Amniotic stem cell (primary cell): ENCODE data around the gene ANXA1.

Source experiments
- DNase-seq: peaks from one replicate; lab custom pipeline; 2025; lab: John Stamatoyannopoulos, UW

The ANXA1 gene

DNA sequence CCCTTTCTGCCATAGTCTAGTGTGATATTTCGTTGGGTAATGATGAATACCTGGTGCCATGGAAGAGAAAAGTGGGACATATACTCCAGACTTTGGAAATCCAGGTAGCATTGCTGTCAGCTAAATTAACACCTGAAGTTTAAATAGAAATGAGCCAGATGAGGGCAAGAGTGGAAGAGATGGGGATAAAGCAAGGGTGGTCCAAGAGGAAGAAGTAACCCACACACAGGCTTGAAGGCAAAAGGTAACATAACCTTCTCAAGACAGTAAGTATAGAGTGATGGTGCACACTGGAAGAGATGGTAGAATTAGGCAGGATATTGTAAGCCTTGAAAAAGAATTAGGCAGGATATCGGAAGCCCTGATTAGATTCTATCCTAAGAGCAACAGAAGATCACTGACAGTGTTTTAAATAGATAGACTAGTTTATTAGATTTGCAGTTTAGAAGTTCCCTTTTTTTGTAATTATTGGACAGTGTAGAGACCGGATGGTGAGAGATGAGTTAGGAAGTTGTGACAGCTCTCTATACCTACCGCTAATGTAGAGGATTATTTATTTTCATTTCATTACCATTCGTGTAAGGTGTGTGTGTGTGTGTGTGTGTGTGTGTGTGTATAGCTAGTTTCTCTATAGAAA lies 16.8 kb downstream of the ANXA1 start:
- no peak for DNase-seq

- DNase-seq: no peak
These were observed 18.7 kb downstream of the ANXA1 start for GRCh38 chr9:73170185-73170957.

- DNase-seq: no peak
These were observed 21.2 kb downstream of the ANXA1 start for GRCh38 chr9:73172901-73173215.

DNA sequence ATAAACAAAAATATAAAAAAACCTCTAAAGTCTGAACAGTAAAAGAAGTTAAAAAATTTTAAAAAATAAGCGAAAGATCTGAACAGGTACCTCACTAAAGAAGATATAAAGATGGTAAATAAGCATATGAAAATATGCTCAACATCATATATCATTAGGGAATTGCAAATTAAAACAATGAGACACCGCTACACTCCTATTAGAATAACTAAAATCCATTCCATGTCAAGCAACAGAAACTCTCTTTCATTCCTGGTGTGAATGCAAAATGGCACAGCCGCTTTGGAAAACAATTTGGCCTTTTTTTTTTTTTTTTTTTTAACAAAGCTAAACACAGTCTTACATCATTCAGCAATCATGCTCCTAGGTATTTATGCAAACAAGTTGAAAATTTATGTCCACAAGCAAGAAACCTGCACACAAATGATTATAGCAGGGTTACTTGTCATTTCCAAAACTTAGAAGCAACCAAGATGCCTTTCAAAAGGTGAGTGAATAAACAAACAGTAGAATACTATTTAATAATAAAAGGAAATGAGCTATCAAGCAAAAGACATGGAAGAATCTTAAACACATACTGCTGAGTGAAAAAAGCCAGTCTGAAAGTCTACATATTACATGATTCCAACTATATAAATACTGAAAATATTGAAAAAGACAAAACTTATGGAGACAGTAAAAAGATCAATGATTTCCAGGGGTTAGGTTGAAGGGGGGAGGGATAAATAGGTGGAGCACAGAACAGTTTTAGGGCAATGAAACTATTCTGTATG lies 22.1 kb downstream of the ANXA1 start:
- DNase-seq: no peak

DNA sequence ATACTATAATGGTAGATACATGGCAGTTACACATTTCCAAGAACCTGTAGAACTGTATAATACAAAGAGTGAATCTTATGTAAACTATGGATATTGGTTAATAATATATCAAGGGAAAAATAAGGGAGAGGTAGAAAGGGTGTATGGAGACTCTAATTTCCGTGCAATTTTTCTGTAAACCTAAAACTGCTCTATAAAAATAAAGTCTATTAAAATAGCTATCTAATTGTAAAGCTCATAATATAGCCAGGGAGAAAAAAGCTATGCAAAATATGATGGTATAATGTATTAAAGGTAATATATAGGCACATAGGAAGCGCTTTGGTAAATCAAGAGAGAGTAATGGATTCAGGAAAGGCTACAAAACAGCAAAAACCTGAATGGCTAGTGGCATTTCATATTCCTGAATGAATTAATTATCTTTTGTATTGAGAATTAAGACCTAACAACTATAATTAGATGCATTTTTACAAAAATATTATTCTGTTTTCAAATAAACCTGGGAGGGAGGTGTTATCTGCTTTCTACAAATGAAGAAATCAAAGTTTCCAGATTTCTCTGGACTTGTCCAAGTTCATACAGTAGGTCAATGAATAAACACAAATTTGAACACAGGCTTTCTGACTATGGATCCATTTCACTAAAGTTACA lies 22.8 kb downstream of the ANXA1 start:
- DNase-seq: no peak

DNA sequence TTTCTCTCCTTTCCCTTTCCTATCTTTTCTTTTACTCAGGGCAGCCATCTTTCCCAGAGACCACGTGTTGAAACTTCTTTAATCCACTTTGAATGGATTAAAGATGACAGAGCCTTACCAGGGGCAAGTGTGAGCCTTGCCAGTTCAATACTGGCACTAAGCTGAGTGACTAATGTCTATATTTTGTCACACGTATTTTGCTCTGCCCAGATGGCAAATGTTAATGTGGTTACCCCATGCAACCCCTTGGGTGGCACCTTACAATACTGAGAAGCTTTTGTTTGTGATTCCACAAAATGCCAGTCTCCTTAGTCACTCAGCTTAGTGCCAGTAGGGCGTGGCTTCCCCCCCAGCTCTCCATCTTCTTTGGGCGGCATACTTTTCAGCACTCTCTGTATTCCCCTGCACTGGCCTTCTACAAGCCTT lies 24.8 kb downstream of the ANXA1 start:
- DNase-seq: no peak

GRCh38 chr9:73178044-73178443 lies 26.4 kb downstream of the ANXA1 start:
- DNase-seq: no peak

DNA sequence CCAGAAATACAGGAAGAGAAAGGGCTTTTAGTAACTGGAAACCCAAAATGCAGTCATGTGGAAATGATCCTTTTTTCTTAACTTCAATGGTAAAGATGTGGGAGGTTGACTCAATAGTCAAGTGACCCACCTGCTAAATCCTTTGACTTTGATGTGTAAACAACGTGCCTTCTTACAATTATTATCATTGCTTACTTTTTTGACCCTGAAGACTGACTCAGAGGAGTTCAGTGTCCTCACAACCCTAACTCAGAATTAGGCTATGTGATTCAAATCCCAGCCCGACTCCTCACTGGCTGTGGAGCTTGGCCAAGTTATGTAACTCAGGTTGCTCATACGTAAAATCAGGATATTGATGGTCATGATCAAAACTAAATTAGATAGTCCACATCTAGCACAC lies 27.9 kb downstream of the ANXA1 start:
- DNase-seq: no peak

DNA sequence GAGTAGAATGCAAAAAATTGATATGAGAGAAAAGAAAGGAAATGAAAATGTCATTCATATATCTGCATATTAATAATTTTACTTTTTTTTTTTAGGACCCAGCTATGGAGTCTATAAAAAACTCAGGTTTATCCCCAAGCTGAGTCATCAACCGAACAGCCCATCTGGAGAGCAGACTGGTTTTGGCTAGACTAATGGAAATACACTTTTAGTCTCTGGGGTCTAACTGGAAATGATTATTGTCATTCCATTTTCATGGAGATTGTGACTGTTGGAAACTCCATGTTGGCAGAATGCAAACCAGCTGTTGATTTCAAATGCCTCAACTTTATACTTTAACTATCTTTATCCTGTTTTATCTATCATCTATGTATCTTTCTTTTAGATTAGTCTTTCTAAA lies 28.7 kb downstream of the ANXA1 start:
- DNase-seq: peak; percentile 19

- no peak for DNase-seq
These were observed 31.3 kb downstream of the ANXA1 start for GRCh38 chr9:73182928-73183327.

- DNase-seq: no peak
These were observed 31.8 kb downstream of the ANXA1 start for GRCh38 chr9:73183428-73183827.

DNA sequence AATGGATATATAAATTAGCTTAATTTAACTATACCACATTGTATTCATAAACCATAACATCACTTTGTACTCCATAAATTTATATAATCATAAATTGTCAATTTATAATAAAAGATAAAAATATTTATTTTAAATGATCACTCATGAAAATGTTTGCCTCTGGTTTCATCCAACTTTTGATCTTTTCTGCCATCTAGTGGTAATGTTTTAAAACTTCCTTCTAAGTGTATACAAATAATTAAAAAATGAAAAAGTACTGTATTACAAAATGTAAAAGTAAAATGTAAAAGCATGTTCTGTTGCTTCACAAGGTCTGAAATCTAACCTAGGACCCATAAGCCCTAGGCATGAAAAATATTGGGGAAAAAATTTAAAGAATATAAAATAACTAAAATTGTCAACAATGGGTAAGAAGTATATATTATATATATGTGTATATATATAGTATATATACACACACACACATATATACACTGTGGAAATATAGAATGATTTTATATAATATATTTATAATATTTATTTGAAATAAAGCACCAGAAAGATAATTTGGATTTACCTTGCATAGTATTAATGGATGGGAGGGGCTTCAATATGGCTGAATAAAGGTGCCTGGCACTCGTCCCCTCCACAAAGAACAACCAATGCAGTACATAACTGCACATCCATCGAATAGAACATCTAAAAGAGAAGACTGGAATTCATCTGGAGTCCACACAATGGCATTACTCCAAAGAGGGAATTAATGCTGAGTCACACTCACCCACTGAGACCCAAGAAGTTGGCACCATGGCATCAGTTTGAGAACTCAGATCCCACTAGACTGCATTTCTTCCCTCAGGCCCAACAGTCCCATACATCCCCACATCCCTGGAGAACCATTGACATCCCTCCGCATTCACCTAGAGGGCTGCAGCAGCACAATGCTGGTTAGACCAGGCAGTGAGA lies 32.5 kb downstream of the ANXA1 start:
- DNase-seq: peak; percentile 16

GRCh38 chr9:73191109-73191508 lies 39.4 kb downstream of the ANXA1 start:
- peak; percentile 18 for DNase-seq

DNA sequence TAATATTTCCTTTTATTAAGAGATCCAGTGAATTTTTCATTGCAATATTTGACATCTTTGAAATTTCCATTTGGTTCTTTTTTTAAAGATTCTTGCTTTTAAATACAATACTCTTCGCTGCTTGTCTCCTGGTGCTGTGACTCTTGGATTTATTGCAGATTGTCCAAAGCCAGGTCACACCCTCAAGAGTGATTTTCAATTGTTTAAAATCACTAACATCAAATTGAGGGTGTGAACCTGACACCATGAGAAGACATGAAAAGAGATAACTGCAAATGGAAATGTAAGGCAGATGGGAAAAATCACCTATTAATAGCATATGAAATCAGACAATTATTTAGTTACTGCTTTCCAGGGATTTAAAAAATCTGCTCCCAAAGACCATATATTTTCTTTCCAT lies 42.6 kb downstream of the ANXA1 start:
- no peak for DNase-seq

GRCh38 chr9:73199448-73199847 lies 47.8 kb downstream of the ANXA1 start:
- DNase-seq: no peak

DNA sequence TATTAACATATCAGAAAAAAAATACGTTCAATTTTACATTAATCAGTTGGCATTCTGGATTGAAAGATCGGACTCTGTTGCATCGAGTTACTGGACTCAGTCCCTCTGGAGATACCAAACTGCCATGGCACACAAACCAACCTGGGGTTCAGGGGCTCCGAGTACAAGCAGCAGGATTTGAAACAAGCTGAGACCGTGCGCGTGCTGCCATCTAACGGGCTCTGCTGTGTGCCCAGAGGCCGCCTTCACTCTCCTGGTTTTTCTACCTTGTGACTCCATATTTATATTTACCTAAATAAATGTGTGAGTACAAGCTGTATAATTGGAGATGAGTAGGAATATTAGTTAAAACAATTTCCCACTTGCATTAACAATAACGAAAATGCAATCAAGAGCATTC lies 48.2 kb downstream of the ANXA1 start:
- no peak for DNase-seq

GRCh38 chr9:73200694-73201452 lies 49.2 kb downstream of the ANXA1 start:
- peak; percentile 34 for DNase-seq

DNA sequence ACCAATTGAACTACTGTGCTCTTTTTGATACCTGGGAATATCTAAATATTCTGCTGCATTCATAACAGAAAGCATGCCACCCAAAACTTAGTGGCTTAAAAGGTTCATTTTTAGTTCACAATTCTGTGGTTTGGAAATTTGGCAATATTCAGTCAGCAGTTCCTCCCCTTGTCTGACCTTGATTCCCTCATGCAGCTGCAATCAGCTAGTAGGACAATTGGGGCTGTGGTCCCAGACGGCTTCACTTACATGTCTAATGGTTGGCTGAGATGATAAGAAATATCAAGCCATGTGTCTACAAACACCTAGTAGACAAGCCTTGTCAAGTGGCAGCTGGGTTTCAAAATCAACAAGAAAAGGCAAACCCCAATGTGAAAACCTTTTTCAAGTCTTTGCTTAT lies 51.3 kb downstream of the ANXA1 start:
- no peak for DNase-seq

DNA sequence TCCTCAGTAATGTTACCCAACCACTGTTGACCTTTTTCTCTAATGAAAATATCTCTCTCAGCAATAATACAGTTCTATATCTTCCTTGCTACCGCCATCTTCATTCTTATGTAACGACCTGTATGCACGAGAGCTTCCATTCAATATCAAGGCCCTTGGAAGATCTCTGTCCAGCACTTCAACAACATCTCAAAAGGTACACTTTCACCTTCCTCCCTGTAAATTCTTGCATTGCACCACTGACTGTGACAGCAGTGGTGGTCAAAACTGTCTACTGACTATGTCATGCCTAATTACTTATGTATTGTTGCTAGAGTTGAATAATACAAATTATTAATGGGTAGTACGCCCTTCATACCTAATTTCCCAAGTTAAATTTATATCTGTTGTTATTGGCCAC lies 53.3 kb downstream of the ANXA1 start:
- no peak for DNase-seq

DNA sequence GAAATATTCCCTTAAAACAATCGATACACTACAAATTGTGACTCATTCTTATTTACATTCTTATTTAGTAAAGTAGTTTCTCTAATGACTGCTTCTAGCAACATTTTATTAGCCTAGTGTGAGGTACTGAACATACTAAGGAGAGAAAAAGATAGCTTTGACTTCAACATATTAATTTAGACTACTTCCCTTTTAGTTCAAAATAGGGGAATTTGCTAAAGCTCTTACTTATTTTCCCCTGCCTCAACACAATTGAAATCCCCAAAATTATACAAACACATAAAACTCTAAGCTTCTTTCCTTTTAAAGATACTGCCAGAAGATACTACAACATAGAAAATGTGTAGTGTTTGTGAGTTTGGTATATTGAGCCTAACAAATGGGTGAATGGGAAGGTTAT lies 55.2 kb downstream of the ANXA1 start:
- DNase-seq: no peak
